ENCODE measurements around the gene GPR18.
"Not testable (repeated sequence)": the region's sequence is repeated elsewhere in the genome, so short reads cannot be mapped to it uniquely, and the experiment has no call there.

Gene GPR18

GRCh38 chr13:99217461-99218110 lies 40.6 kb downstream of the GPR18 start:
- Histone ChIP-seq H3K27me3 (ENCODE audit: insufficient read depth, low read length) (no peaks in the 10 kb centered on the region), H3K4me3 (ENCODE audit: low read length) (no peak overlapping the region), H3K9me3 (ENCODE audit: low read length) (peaks cover 8% of the 10 kb centered on the region), H3K36me3 (ENCODE audit: insufficient read depth, low read length) (peaks cover 4% of the 10 kb centered on the region), H2AFZ (ENCODE audit: low read depth, low read length) (no peak overlapping the region), H3K4me1 (ENCODE audit: insufficient read depth, low read length) (peaks cover 16% of the 10 kb centered on the region)

- no peak overlapping the region for H2AFZ ChIP-seq (ENCODE audit: low read depth, low read length)
- H3K4me1 ChIP-seq (ENCODE audit: insufficient read depth, low read length), result peaks cover 16% of the 10 kb centered on the region
Measured at GRCh38 chr13:99215184-99215830, 42.9 kb downstream of the GPR18 start.

DNA sequence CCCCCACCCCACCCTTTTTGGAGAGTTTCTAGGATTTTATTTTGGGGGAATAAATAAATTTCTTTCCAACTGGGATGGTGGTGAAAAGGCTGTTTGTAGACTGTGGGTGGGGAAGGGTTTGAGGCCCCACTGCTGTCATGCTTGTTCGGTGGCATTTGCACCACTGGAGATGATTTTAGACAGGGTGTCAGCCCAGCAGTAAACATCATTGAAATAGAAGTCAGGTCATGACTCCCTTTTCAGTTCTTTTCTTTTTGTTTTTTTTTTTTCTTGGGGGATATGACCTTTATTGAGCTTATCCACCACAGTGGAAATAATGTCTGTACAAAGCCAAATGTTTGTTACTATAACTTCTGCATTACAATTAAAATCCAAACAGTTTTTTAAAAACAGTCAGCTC lies 43.4 kb downstream of the GPR18 start:
- Histone ChIP-seq H3K9me3 (ENCODE audit: low read length) (peaks cover 3% of the 10 kb centered on the region), H3K36me3 (ENCODE audit: insufficient read depth, low read length) (no peaks in the 10 kb centered on the region), H3K27me3 (ENCODE audit: insufficient read depth, low read length) (no peaks in the 10 kb centered on the region), H3K4me1 (ENCODE audit: insufficient read depth, low read length) (peaks cover 16% of the 10 kb centered on the region), H2AFZ (ENCODE audit: low read depth, low read length) (no peak overlapping the region), H3K4me3 (ENCODE audit: low read length) (no peak overlapping the region)

More at GRCh38 chr13:99215184-99215830, 42.9 kb downstream of the GPR18 start:
- H3K36me3 ChIP-seq (ENCODE audit: insufficient read depth, low read length), result no peaks in the 10 kb centered on the region
- no peak overlapping the region for H3K4me3 ChIP-seq (ENCODE audit: low read length)
- no peaks in the 10 kb centered on the region for H3K27me3 ChIP-seq (ENCODE audit: insufficient read depth, low read length)
- peaks cover 3% of the 10 kb centered on the region for H3K9me3 ChIP-seq (ENCODE audit: low read length)

DNA sequence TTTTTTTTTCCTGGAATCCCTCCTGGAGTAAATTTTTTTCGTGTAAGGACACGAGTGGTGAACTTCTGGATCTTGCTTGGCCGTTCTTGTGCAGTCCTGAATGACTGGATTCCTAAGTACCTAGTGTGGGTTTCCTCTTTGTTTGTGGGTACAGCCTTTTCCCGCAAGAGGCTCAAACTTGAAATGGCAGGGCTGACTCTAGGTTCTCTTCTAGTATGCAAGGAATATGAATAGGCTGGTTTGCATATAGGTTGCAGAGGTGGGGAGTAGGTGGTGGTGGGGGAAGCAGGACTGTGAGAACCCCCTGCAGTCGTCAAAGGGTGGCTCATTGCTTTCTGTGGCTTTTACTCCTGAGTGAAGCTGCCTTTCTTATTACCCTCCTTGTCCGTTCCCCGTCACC lies 43.9 kb downstream of the GPR18 start:
- no peak overlapping the region for H3K4me3 ChIP-seq (ENCODE audit: low read length)
- H3K36me3 ChIP-seq (ENCODE audit: insufficient read depth, low read length), result no peaks in the 10 kb centered on the region
- peaks cover 16% of the 10 kb centered on the region for H3K4me1 ChIP-seq (ENCODE audit: insufficient read depth, low read length)
- no peaks in the 10 kb centered on the region for H3K27me3 ChIP-seq (ENCODE audit: insufficient read depth, low read length)
- H2AFZ ChIP-seq (ENCODE audit: low read depth, low read length), result no peak overlapping the region
- H3K9me3 ChIP-seq (ENCODE audit: low read length), result peaks cover 3% of the 10 kb centered on the region

GRCh38 chr13:99211421-99212035 lies 46.7 kb downstream of the GPR18 start:
- Histone ChIP-seq H3K36me3 (ENCODE audit: insufficient read depth, low read length) (no peaks in the 10 kb centered on the region), H3K4me1 (ENCODE audit: insufficient read depth, low read length) (peaks cover 16% of the 10 kb centered on the region), H2AFZ (ENCODE audit: low read depth, low read length) (no peak overlapping the region), H3K9me3 (ENCODE audit: low read length) (no peaks in the 10 kb centered on the region), H3K27me3 (ENCODE audit: insufficient read depth, low read length) (no peaks in the 10 kb centered on the region), H3K4me3 (ENCODE audit: low read length) (no peak overlapping the region)

GRCh38 chr13:99210627-99211026 lies 47.6 kb downstream of the GPR18 start:
- not testable (repeated sequence) for H3K27me3 ChIP-seq (ENCODE audit: insufficient read depth, low read length); H2AFZ ChIP-seq (ENCODE audit: low read depth, low read length); H3K9me3 ChIP-seq (ENCODE audit: low read length); H3K36me3 ChIP-seq (ENCODE audit: insufficient read depth, low read length); H3K4me3 ChIP-seq (ENCODE audit: low read length)
- H3K4me1 ChIP-seq (ENCODE audit: insufficient read depth, low read length), result peaks cover 16% of the 10 kb centered on the region

DNA sequence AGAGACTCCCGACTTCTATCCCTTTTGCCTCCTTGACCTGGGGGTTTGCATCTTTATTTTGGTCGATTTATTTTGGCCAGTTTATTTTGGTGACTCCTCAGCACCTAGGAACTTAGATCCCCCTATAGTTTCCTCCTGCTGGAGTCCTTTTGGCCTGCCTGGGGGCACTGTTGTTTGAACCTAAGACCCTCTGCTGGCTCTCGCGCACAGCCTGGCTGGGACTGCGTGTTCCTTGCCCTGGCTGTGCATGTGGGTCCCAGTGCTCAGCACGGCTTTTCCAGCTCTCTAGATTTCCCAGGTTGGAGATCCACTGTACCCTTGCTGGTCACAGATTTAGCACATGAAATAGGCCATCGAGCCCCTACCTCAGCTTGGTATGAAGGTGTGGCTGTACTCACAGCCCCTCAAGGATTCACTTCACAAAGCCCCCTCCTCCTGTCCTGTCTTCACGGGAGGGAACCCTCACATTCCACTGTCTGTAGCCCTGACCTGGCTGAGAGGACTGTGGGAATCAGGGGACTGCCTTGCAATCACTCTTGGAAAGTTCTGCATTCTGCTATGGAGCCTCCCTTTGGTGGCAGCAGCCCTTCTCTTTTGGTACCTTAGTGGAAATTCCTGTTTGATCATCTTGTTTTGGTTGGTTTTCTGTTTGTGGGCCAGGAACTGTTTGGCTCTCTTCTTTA lies 49.2 kb downstream of the GPR18 start:
- Histone ChIP-seq H3K4me1 (ENCODE audit: insufficient read depth, low read length) (peaks cover 1% of the 10 kb centered on the region), H3K9me3 (ENCODE audit: low read length) (peaks cover 2% of the 10 kb centered on the region), H3K4me3 (ENCODE audit: low read length) (no peak overlapping the region), H3K27me3 (ENCODE audit: insufficient read depth, low read length) (no peaks in the 10 kb centered on the region), H3K36me3 (ENCODE audit: insufficient read depth, low read length) (peaks cover 6% of the 10 kb centered on the region), H2AFZ (ENCODE audit: low read depth, low read length) (no peak overlapping the region)

DNA sequence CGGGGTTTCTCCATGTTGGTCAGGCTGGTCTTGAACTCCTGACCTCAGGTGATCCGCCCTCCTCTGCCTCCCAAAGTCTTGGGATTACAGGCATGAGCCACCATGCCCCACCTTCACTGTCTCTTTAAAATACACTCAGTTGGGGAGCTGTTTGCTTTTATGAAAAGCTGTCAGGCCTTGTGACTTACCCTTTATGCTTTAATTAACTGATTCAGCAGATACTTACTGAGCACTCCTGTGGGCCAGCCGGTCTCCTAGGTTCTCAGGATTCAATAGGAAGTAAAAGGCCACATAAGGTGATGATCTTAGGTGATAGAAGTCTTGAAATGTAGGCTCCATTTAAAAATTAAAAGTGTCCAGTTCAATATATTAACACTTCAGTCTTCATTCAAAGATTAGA lies 50.0 kb downstream of the GPR18 start:
- Histone ChIP-seq H3K9me3 (ENCODE audit: low read length) (peaks cover 2% of the 10 kb centered on the region), H2AFZ (ENCODE audit: low read depth, low read length) (no peak overlapping the region), H3K4me3 (ENCODE audit: low read length) (no peak overlapping the region), H3K27me3 (ENCODE audit: insufficient read depth, low read length) (no peaks in the 10 kb centered on the region), H3K4me1 (ENCODE audit: insufficient read depth, low read length) (no peaks in the 10 kb centered on the region), H3K36me3 (ENCODE audit: insufficient read depth, low read length) (peaks cover 6% of the 10 kb centered on the region)

GRCh38 chr13:99207511-99207910 lies 50.7 kb downstream of the GPR18 start:
- no peak overlapping the region for H2AFZ ChIP-seq (ENCODE audit: low read depth, low read length)
- peaks cover 2% of the 10 kb centered on the region for H3K9me3 ChIP-seq (ENCODE audit: low read length)
- peaks cover 6% of the 10 kb centered on the region for H3K36me3 ChIP-seq (ENCODE audit: insufficient read depth, low read length)
- no peak overlapping the region for H3K4me3 ChIP-seq (ENCODE audit: low read length)
- H3K27me3 ChIP-seq (ENCODE audit: insufficient read depth, low read length), result no peaks in the 10 kb centered on the region
- no peaks in the 10 kb centered on the region for H3K4me1 ChIP-seq (ENCODE audit: insufficient read depth, low read length)

DNA sequence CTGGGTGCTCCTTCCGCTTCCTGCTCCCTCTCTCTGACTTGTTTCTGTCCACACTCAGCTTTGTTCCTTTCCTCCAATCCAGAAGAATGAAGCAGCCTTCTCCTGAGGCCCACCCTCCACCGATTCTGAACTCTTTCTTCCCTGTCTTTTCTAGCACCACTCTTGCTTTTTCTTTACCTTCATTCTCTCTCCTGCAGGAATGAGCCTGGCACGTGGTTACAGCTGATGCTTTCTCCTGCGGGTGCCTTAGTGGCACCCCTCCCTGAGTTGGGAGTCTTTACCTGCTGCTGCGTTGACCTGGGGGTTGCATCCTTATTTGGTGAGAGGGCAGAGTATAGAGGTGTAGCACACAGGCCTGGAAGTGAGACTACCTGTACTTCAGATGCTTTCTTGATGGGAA lies 51.3 kb downstream of the GPR18 start:
- H2AFZ ChIP-seq (ENCODE audit: low read depth, low read length), result no peak overlapping the region

DNA sequence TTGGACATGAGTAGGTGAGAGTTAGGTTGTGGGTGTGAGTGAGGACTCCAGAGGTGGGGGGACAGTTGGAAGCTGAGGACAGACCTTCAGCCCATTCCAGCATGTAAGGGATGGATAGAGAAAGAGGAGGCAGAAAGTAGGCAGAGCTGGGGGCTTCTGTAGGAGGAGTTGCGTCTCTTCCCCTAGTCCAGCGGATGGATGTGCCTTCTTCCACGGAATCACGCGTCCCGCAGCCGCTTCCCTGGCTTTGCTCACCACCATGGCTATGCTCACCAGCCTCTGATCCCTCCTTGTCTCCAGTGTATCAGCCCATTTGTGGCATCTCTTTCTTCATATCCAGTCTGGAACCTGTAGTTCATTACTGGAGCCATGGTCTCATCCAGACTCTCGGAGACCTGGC lies 52.0 kb downstream of the GPR18 start:
- Histone ChIP-seq H3K9me3 (ENCODE audit: low read length) (peaks cover 2% of the 10 kb centered on the region), H3K36me3 (ENCODE audit: insufficient read depth, low read length) (peaks cover 6% of the 10 kb centered on the region), H3K27me3 (ENCODE audit: insufficient read depth, low read length) (no peaks in the 10 kb centered on the region), H3K4me1 (ENCODE audit: insufficient read depth, low read length) (peaks cover 2% of the 10 kb centered on the region), H2AFZ (ENCODE audit: low read depth, low read length) (no peak overlapping the region), H3K4me3 (ENCODE audit: low read length) (no peak overlapping the region)

More for the DNA sequence above, 51.3 kb downstream of the GPR18 start:
- Histone ChIP-seq H3K4me3 (ENCODE audit: low read length) (no peak overlapping the region), H3K9me3 (ENCODE audit: low read length) (peaks cover 2% of the 10 kb centered on the region), H3K27me3 (ENCODE audit: insufficient read depth, low read length) (no peaks in the 10 kb centered on the region), H3K36me3 (ENCODE audit: insufficient read depth, low read length) (peaks cover 6% of the 10 kb centered on the region), H3K4me1 (ENCODE audit: insufficient read depth, low read length) (no peaks in the 10 kb centered on the region)

DNA sequence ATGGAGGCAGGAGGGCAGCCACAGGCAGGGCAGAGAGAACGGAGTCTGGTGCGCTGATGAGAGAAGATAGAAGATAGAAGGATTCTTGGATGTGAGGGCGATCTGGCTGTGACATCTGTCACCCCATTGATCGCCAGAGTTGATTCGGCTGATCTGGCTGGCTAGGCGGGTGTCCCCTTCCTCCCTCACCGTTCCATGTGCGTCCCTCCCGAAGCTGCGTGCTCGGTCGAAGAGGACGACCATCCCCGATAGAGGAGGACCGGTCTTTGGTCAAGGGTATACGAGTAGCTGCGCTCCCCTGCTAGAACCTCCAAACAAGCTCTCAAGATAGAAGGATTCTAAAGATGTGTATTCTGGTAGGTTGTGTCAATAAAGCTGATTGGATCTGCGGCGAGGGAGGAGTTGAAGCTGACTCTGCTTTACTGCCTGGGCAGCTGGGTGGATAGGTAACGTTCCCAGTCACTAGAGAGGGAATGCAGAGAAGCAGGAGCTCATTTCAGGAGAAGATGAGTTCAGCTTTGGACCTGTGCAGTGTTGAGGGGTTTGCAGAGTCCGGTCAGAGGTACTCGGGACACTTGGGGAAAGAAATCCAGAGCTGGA lies 52.5 kb downstream of the GPR18 start:
- Histone ChIP-seq H3K9me3 (ENCODE audit: low read length) (peaks cover 2% of the 10 kb centered on the region), H2AFZ (ENCODE audit: low read depth, low read length) (no peak overlapping the region), H3K27me3 (ENCODE audit: insufficient read depth, low read length) (no peaks in the 10 kb centered on the region), H3K4me3 (ENCODE audit: low read length) (no peak overlapping the region), H3K4me1 (ENCODE audit: insufficient read depth, low read length) (peaks cover 2% of the 10 kb centered on the region), H3K36me3 (ENCODE audit: insufficient read depth, low read length) (peaks cover 6% of the 10 kb centered on the region)
